DMS53 treated with DMSO at 0.1 percent for 48 hours (cell line): ENCODE results near the gene RABL6.
"Not testable (repeated sequence)": the region's sequence is repeated elsewhere in the genome, so short reads cannot be mapped to it uniquely, and the experiment has no call there.

ENCODE experiments used
- DNase-seq: peaks from one replicate; lab custom pipeline; 2025; ENCODE audit not compliant: unreplicated experiment; lab: John Stamatoyannopoulos, UW

Gene RABL6, protein sequence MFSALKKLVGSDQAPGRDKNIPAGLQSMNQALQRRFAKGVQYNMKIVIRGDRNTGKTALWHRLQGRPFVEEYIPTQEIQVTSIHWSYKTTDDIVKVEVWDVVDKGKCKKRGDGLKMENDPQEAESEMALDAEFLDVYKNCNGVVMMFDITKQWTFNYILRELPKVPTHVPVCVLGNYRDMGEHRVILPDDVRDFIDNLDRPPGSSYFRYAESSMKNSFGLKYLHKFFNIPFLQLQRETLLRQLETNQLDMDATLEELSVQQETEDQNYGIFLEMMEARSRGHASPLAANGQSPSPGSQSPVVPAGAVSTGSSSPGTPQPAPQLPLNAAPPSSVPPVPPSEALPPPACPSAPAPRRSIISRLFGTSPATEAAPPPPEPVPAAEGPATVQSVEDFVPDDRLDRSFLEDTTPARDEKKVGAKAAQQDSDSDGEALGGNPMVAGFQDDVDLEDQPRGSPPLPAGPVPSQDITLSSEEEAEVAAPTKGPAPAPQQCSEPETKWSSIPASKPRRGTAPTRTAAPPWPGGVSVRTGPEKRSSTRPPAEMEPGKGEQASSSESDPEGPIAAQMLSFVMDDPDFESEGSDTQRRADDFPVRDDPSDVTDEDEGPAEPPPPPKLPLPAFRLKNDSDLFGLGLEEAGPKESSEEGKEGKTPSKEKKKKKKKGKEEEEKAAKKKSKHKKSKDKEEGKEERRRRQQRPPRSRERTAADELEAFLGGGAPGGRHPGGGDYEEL

DNA sequence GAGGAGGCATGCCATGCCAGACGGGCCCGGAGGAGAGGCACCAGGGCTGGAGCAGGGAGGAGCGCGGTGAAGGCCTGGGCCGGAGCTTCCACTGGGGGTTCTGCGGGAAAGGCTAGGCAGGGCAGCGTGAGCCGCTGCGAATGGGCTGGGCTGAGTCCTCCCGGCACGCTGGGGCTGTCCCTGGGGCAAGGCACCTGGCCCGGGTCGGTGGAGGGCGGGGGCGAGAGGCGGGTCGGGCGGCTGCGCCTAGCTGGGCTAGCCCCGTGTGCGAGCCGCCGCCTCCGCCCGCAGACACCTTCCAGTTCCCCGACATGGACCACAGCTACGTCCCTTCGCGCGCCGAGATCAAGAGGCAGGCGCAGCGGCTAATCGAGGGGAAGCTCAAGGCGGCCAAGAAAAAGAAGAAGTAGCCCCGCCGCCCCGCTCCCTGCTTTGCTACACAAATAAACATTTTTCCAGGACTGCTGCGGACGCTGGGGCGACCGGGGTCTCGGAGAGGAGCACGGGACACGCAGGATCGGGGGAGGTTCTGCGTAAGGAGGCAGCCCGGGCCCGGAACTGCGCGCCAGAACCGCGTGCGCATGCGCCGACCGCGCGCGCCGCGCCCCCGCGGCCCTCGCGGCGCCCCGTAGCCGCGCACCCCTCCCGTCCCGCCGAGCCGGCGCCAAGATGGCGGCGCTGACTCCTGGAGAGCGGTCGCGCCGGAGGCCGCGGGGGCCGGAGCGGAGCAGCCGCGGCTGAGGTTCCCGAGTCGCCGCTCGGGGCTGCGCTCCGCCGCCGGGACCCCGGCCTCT is at the start of gene RABL6:
TSS of gene RABL6 (plus strand) at position 668 of the 794 bp plus-strand sequence. CDS start 249 bp downstream, outside the sequence.
- DNase-seq, result peak; percentile 35

DNA sequence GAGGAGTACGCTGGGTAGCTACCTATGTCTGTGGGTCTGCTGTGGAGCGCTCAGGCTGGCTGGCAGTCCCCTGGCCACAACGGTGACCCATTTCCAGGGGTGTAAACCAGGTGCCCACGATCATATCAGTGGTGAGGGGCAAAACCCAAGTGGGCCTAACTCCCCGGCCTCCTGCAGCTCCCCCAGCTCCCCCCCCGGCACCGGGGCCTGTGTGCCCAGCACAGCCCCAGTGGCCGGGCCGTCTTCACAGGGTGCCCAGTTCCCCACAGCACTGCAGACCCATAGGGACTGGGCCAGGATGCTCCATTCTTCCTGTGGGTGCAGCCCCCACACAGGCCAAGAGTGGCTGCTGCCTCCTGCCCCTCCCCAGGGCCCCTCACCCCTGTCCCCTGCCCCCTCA is 48.7 kb upstream of the RABL6 start:
- DNase-seq, result no peak

DNA sequence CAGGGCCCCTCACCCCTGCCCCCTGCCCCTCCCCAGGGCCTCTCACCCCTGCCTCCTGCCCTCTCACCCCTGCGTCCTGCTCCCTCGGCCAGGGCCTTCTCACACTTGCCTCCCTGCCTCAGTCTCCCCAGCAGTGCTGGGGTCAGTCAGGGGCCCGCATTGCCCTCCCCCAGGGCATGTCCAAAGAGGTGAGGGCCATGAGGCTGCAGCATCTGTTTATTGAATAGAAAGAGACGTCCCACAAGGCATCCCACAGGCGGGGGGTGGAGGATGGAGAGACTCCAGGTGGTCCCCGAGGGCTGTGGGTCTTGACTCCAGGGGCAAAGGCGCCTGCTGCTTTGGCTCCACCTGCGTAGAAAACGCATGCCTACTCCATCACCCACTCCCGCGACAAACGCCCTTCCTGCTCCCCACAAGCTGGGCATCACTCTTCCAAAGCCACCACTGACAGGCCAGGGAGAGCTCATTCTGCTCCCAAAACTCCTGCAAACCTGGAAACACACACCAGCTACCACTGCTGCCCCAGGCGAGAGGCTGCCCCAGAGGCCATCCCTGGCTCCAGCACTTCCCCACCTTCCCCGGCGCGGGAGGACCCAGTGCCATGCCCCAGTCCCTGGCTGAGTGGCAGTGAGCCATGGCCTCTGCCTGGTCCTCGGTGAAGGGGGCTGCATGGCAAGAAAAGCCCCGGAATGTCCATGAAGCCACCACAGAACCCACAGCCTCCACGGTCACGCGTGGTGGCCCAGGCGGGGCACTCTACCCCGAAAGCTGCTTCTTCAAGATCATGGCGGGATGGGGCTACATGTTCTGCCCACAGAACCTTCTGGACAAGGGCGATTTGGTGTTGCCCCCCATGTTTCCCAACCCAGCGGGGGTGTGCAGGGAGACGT is 48.1 kb upstream of the RABL6 start:
- no peak for DNase-seq

DNA sequence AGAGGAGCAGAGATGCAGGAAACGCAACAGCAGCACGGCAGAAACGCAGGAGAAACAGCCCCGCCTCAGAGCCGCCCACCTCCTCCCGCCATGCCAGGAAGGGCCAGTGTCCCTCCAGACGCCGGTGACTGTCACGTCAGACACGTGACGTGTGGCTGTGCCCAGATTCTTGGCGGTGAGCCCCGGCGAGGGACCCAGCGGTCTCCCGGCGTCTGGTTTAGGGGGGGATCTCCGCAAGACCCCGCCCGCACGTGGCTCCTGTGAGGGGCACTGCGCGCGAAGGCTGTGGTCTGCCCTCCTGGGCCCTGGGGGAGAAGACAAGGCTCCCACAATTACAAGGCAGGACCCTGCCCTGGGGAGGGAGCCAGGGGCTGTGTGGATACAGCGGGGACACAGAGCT is 47.3 kb upstream of the RABL6 start:
- no peak for DNase-seq

DNA sequence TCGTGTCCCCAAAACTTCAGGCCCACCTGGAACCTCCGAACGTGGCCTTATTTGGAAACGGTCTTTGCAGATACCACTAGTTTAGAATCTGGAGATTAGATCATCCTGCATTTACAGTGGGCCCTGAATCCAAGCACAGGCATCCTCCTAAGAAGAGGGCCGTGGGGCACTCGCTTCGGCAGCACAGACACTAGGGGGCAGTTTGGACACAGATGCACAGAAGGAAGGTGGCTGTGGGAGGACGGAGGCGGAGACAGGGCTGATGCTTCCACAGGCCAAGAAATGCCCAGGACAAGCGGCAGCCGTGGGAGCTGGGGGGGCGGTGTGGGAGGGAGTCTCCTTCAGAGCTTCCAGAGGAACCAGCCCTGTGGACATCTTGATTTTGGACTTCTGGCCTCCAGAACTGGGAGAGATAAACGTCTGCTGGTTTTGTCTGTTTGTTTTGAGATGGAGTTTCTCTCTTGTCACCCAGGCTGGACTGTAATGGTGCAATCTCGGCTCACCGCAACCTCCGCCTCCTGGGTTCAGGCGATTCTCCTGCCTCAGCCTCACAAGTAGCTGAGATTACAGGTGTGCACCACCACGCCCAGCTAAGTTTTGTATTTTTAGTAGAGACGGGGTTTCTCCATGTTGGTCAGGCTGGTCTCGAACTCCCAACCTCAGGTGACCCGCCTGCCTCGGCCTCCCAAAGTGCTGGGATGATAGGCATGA is 46.8 kb upstream of the RABL6 start:
- DNase-seq, result peak; percentile 52

DNA sequence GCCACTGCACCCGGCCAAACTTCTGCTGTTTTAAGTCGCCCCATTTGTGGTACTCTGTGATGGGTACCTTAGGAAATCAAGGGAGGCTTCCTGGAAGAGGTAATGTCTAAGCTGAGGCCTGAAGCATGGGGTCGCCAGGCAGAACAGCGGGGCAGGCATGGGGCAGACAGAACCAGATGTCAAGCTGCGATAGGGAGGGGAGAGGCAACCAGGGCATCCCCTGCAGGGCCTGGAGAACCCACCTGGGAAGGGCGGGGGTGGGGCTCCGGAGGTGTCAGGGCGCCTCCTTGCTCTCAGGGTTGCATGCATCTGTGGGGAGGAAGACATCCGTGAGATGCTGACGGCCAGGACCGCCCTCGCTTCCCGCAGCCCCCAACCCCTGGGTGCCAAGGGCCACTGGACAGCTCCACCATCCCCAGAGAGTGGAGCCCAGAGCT is 46.2 kb upstream of the RABL6 start:
- no peak for DNase-seq

DNA sequence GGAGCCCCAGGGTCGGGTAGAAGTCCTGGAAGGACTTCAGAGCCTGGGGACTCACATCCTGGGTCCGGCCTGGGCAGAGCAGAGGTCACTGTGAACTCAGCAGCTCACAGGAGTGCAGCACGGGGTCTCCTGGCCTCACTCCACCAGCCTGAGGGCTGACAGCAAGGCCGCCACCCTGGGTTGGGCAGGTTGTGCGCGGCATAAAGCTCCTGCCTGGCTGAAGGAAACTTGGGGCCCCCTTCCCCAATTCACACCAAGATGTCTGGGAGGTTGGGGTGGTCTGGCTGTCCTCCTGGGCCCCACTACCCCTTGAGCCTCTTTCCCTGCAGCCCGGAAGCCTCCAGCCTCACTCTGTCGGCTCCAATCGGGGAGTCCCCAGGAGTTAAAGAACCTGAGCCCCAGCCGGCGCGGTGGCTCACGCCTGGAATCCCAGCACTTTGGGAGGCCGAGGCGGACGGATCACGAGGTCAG is 45.5 kb upstream of the RABL6 start:
- no peak for DNase-seq

DNA sequence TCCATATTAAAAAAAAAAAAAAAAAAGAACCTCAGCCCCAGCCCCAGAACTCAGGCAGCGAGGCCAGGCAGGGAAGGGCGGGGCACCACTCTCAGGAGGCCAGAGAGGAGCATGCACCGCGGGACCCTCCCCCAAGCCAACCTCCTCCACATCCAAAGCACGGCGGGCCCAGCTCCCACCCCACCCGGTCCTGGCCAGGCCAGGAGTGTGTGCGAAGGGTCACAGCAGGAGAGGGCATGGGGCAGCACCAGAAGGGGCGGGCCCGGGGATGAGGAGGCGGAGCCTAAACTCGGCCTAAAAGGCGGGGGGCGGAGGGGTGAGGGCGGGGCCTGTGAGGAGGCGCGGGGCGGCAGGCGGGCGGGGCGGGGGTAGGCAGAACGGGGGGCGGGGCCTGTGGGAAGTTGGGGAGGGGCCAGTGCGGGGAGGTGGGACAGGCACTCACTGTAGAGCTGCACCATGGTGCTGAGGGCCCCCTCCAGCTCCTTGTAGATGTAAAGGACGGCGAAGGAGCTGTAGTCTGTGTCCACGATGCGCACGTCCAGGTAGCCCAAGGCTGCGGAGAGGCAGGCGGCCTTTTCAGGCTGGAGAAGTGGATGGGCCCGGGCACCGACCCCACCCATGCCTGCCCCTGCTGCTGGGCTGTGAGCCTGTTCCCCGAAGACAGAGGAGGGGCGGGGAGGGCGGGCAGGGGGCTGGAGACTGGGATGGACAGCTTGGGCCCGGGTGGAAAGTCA is 44.7 kb upstream of the RABL6 start:
- DNase-seq, result peak; percentile 31

DNA sequence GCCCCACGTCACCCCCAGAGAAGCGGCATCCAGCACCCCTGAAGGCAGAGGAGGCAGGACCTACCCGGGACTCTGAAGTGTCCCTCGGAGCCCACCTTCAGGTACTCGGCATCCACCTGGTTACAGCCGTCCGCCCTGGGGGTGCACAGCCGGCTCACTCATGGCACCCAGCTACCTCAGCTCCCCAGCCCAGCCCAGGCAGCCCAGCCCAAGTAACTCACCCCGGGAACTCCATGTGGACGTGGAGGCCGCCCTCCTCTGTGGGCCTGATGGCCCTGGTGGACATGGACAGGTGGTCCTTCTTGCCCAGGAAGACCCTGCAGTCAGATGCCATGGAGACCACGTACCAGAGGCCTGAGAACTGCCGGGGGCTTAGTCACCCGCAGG is 44.1 kb upstream of the RABL6 start:
- no peak for DNase-seq

DNA sequence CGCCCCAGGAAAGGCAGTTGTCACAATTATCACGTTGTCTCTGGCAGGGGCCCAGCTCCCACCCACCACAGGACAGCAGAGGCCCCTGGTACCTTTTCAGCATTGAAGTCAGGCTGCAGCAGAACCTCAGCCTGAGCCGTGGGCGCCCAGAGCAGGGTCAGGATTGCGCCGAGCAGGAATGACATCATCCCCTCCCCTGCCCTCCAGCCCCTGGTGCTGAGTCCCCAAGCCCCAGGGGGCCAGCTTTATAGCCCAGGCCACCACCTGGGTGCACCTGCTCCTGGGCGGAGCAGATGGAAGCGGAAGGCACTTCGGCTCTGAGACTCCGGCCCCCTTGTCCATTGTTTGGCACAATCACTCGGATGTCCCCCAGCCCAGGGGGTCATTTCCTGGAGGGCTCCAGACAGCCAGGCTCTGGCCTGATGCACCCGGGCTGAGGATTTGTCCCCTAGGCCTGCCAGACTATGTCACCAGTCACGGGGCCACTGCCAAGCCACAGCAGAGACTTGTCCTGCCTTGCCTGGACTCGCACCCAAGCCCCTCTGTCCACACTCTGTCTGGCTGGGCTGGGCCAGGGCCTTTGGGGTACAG is 43.4 kb upstream of the RABL6 start, which contains the start of gene LCN15:
TSS of gene LCN15 (minus strand) at position 218 of the 591 bp plus-strand sequence. CDS start at position 188, 30 bp downstream.
- DNase-seq, result no peak

DNA sequence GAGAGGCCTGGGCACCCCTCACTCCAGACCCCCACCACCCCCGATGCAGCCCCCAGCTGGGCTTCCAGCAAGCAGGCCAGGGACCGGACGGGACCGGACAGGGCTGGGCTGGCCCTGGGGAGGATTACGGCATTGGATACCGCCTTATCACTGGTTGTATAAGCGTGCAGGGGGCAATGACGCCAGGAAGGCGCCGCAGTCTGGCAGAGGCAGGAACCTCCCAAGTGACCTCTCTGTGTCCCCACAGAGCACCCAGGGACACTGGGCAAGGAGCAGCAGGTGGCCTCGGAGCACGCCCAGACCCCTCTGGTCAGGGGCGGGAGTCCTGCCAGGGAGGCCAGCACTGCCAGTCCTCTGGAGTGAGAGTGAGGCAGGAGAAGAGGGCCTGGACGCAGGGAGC is 42.7 kb upstream of the RABL6 start:
- DNase-seq, result no peak

DNA sequence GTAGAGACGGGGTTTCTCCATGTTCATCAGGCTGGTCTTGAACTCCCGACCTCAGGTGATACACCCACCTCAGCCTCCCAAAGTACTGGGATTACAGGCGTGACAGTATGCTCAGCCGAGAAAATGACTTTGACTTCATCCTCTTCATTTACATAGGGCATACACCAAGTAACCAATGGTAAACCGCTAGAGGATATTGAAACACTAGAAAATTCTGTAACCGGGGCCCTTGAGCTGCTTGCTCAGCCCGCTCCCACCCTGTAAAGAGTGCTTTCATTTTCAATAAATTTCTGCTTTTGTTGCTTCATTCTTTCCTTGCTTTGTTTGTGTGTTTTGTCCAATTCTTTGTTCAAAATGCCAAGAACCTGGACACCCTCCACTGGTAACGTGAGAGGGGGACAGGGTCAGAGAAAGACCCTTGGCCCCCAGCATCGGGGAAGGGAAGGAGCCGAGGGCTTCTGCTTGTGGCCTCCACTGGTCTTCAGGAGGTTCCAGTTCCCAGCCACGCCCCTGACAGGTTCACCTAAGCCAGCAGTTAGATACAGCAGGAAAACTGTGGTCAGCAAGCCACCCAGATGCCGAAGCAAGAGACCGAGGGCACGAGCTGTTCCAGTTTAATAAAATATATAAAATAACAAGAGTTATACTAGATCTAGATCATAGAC is 41.9 kb upstream of the RABL6 start:
- DNase-seq, result not testable (repeated sequence)

DNA sequence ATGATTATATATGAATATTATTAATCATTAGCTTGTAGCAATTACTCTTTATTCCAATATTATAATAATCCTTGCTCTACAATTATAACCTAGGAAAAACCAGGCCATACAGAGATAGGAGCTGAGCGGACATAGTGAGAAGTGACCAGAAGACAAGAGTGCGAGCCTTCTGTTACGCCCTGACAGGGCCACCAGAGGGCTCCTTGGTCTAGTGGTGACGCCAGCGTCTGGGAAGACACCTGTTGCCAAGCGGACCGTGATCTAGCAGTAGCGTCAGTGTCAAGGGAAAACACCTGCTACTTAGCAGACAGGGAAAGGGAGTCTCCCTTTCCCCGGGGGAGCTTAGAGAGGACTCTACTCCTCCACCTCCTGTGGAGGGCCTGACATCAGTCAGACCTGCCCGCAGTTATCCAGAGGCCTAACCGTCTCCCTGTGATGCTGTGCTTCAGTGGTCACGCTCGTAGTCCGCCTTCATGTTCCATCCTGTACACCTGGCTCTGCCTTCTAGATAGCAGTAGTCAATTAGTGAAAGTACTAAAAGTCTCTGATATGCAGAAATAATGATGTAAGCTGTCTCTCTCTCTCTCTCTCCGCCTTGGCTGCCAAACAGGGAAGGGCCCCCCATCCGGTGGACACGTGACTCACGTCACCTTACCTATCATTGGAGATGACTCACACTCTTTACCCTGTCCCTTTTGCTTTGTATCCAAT is 41.2 kb upstream of the RABL6 start:
- peak; percentile 70 for DNase-seq

DNA sequence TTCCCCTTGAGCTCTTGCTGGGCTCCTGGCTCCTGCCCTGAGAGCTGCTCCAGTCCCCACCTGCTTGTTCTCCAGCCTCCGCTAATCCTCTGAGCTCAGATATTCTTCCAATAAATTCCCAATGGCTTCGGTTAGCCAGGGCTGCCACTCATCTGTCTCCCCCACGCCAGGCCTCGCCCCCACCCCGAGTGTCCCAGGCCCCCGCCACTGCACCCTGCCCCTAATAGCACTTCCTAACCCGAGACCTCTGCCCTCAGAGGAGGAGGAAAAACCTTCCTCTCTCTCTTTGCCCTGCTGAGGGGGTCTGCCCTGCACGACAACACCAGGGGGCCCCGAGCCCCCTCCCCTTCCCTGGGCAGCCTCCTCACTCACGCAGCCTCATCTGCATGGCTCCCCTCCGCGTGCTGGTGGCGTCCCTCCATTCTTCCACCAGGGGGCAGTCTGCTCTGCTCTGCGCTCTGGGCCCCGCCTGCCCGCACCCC is 38.0 kb upstream of the RABL6 start:
- DNase-seq, result no peak

DNA sequence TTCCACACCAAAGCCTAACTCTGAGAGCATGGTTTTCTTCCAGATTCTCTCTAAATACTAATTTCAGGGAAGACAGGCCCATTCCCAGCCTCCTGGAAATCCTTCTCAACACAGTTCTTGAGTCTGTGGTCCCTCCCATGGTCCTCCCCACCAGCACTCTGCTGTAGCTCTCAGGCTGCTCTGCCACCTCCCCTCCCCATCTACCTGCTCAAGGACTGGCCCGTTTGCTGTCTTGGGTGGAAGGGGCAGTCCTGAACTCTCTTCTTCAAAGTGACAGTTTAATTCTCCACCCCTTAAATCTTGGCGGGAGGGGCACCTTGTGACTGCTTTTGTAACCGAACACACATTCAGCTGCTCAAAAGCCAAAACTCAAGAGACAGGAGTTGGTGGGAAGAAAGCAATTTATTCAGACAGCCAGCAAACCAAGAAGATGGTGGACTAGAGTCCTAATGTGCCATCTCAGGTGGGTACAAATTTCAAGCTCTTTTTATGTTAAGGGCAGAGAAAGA is 35.8 kb upstream of the RABL6 start:
- DNase-seq, result no peak

DNA sequence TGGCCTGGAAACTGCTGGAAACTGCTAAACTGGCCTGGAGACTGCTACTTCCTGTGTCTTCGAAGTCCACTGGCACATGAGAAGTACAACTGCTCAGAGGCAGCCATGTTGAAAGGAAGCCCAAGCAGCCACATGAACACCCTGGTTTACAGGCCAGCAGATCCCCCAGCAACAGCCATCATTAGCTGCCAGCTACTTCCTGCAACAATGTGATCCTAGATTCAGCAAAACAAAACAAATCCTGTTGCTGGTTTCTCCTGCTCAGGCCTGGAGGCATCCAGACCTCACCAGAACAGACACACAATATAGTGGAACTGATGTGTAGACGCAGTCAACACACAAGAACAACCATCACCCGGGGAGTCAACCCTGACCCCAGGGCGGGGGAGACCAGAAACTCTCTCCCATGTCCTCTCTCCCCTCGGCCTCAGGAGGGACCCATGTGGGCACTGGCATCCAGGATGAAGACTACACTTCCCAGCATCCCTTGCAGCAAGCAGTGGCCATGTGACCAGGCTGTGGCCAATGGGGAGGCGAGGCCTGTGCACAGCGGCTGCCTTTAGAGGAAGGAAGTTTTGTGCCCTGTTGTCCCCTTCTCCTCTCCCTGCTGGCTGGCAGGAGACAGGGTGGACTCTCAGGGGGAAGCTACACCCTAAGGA is 34.2 kb upstream of the RABL6 start:
- no peak for DNase-seq
